GM12872 (cell line): ENCODE data around the gene BRIP1.

Experiments used
- CTCF ChIP-seq: IDR thresholded peaks from 3 replicates; pipeline ENCODE4 v1.5.1; 2011; ENCODE audit warnings: low read depth, mild to moderate bottlenecking, low read length, moderate library complexity; ENCODE audit not compliant: insufficient read depth

The BRIP1 gene

DNA sequence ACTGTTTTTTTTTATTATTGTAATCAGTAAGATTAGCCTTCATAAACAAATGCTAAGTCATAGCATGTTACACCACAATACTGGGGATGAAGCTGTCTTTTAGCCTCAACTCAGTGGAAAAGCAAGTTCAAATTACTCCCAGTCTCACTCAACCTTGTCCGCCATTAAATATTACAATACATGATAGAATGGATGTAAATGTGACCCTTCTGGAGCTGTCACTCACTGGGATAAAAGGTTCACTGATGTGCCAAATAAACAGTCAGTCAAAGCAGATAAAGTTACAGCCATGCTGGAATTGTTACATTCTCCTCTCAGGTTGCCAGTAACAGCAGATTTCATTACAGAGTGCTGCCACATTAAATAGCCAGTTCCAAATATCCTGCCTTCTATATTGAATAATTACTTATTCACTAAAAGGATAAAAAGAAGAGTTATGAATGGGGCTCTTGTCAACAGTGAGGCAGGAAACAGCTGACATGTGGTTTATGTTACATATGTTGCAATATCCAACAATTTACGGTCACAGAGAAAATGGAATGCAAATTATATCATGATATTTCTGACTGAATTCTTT is 53.4 kb downstream of the BRIP1 start:
- TF ChIP-seq CTCF: no peak

DNA sequence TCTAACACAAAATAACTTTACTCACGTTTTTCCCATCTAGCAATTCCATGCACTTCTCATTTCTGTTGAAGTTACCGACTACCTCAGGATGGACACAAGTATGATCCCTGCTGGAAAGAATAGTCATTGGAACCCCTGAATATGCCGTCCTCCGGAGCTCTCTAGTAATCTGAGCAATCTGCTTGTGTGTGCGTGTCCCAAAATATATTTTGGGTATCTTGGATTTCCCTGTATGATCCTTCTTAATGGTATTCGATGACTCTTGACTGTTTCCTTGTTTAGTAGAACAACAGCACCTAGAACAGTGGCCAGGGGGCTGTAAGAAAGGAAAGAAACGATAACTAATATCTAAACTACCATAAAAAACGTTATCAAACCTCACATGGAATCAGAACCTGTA is 54.9 kb downstream of the BRIP1 start:
- no peak for TF ChIP-seq CTCF

DNA sequence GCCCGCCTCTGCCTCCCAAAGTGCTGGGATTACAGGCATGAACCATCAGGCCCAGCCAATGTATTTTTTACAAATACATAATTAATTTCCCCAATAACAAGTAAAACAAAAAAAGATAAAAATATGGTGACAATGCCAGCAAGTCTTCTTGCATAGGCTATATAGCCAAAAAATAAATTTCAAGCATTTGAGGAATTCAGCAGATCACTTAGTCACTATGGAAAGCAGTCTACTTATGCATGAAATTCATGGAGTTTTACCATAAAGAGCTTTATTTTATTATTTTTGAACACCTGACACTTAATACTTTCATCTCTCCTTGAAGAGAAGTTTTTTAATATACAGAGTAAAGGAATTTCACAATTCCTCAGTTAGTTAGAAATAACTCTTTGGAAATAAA is 56.4 kb downstream of the BRIP1 start:
- TF ChIP-seq CTCF: no peak

DNA sequence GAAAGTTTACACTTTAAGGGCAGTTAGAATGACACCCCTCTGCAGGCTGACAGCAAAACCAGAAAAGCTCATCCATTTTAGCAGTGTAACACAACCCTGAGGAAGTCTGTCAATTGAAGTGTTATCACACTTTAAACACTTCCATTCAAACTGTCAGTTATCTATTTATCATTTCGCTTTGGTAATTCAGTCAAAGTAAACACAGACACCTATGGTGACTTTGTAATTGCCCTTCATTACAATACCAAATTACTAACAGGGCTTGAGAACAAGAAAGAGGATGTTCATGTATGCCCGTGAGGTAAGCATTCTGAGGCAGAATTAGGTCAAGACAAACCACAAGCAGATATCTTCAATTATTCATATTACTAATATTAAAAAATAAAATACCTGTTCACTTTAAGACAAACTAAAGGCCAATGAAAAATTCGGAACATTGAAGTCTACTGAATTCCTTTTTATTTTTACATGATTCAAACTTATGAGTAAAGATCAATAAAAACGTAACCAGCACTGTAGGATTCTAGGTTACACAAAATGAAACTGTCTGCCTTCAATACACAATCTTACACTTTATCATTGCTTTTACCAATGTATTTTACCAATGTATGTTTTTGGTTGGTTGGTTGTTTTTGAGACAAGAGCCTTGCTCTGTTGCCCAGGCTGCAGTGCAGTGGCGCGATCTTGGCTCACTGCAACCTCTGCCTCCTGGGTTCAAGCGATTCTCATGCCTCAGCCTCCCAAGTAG is 57.1 kb downstream of the BRIP1 start:
- no peak for TF ChIP-seq CTCF

DNA sequence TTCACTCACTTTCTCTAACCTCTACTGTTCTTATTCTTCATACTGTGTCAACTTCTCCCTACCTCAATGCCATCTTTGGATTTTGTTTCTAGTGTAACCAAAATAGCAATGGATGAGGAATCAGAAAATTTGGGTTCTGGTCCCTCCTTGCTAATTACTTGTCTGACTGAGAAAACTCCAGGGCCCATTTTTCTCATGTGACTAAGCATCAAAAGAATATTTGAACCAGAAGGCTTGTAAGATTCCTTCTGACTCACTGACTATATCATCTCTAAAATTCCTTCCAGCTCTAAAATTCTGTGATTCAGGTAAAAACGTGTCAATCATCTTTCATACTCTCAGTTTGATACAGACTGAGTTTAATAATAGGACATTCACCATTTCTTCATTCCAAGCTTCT is 57.9 kb downstream of the BRIP1 start:
- TF ChIP-seq CTCF: no peak

GRCh38 chr17:61803796-61804195 is 59.5 kb downstream of the BRIP1 start:
- TF ChIP-seq CTCF: no peak

DNA sequence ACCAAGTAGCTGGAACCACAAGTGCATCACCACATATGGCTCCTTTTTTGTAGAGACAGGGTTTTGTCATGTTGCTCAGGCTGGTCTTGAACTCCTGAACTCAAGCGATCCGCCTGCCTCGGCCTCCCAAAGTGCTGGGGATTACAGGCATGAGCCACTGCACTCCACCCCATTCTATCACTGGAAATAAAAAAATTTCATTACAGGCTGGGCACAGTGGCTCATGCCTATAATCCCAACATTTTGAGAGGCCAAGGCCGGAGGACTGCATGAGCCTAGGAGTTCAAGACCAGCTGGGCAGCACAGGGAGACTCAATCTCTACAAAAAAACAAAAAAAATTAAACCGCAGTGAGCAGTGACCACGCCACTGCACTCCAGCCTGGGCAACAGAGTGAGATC is 60.1 kb downstream of the BRIP1 start:
- no peak for TF ChIP-seq CTCF
